Mesenteric fat pad (tissue), 1 donor: ENCODE measurements around the gene NUP210L. TPM values are rescaled to one million over a fixed set of nuclear protein-coding genes. Genes with fewer than 3 reads are reported as not detected.
"Not testable (repeated sequence)": the region's sequence is repeated elsewhere in the genome, so short reads cannot be mapped to it uniquely, and the experiment has no call there.

Experiments used
- DNase-seq: peaks from one replicate; pipeline ENCODE4 v3.0.0-alpha.2; 2020; ENCODE audit warnings: low spot score
- total RNA-seq: library from RNA; stranded (reverse); fragmentation: NEBNext Ultra II Directional; extraction: Animal tissue kit (Norgen Biotek cat#: 25700); gene quantifications from one replicate; pipeline ENCODE4 v1.2.1, GENCODE V29; 2021
- donor health status: DM: yes; HTN: yes; CAD: no.

Gene NUP210L
- total RNA-seq, 1 donor from 2014 or later = not detected

GRCh38 chr1:153995202-153995601, 159.7 kb downstream of the NUP210L start:
- no peak for DNase-seq

DNA sequence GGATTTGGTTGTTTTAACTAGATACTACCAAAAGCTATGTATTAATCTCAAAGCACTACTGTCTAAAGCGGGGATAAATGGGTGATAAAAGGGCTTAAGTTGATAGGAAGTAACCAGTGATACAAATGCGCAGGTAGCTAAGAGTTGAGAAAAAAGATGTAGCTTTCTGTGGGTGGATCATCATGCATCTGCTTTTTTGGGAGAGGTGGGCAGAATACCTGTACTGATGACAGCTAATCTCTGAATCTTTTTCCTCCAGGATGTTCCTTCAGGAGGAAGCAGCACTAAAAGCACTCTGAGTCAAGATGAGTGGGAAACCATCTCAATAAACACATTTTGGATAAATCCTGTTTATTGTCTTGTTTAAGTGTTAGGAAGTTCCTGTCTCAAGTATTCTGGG, 163.1 kb downstream of the NUP210L start:
- DNase-seq = no peak

GRCh38 chr1:153991151-153991630, 163.7 kb downstream of the NUP210L start:
- DNase-seq = no peak

GRCh38 chr1:153990468-153991150, 164.3 kb downstream of the NUP210L start, which contains the start of gene RPS27:
TSS of gene RPS27 (plus strand) at chr1:153990762. CDS start at chr1:153990797, 35 bp downstream.
- peak; percentile 92 for DNase-seq

DNA sequence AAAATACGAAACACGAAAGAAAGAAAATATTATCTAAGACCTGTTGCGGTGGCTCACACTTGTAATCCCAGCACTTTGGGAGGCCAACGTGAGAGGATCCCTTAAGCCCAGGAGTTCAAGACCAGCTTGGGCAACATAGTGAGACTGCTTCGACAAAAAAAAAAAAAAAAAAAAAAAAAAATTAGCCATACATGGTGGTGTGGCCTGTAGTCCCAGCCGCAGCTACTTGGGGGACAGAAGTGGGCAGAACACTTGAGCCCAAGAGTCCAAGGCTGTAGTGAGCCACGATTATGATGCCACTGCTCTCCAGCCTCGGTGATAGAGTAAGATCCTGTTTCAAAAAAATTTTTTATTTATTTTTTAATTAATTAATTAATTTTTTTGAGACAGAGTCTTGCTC, 167.3 kb downstream of the NUP210L start:
- no peak for DNase-seq

GRCh38 chr1:153985941-153986761, 168.7 kb downstream of the NUP210L start, which contains the start of gene RAB13:
TSS of gene RAB13 (minus strand) at chr1:153986339. CDS start at chr1:153986236, 103 bp downstream.
- peak; percentile 95 for DNase-seq

DNA sequence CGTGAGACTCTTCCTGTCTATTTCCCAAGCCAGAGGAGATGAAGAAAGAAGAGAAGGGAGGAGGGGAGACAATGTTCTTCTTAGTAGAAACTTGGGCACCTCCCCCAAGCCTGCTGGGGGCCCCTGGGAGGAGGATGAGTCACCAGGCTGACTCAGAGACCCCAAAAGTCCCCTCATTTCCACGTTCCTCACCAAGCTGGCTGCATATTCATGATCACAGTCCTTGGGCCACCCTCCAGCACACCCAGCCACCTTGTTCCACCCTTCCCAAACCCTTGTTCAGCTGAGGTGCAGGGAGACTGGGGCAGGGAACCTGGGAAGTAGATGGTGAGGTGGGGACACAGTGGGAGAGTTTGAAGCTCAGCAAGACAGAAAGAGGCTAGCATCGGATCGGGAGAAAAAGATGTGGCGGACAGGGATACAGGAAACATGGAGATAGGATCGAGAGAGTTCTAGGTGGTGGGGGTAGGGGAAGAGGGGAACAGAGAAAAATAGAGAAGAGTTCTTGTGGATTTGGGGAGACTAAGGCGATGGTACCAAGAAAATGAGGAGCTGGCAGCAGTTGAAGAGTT, 169.4 kb downstream of the NUP210L start:
- no peak for DNase-seq

DNA sequence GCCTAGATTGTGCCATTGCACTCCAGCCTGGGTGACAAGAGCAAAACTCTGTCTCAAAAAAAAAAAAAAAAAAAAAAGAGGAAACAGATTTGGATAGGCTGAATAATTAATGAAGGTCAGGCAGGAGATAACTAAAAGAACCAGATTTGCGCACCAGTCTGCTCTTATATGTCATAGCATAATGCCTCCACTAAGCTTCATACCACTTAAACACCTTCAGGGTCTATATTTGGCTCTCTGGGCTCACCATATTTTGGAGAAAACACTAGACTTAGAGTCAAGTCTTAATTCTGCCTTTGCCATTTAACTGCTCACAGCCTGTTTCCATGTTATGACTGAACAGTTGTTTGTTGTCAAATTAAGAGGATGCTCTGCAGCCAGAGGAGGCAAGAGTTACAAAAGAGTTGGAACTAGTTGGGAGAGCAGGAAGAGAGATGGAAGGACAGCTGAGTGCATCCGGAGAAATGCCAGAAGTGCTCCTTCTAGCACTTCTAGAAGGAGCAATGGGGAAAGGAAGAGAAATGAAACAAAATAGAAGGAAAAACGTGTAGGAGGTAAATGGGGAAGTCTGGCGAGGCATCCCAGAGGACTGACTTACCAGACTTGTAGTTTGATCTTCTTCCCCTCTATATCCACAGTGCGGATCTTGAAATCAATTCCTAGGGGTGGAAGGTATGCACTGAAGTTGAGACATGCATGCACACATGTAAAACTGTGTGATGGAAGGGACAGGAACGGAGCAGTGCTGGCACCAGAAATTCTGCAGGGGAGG, 170.6 kb downstream of the NUP210L start:
- no peak for DNase-seq

- not testable (repeated sequence) for DNase-seq
These were observed 173.1 kb downstream of the NUP210L start for GRCh38 chr1:153981735-153982134.

DNA sequence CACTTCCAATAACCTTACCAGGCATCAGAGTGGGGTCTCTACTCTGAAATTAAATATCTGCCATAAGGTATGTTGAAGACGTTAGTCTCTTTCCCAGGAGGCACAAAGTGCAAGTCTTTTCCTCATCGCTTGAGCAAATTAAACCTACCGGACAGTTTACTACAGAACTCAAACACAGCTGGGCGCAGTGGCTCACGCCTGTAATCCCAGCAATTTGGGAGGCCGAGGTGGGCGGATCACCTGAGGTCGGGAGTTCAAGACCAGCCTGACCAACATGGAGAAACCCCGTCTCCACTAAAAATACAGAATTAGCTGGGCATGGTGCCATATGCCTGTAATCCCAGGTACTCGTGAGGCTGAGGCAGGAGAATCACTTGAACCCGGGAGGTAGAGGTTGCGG, 175.8 kb downstream of the NUP210L start:
- DNase-seq = not testable (repeated sequence)

- DNase-seq = no peak
These were observed 176.5 kb downstream of the NUP210L start for GRCh38 chr1:153978274-153978909.

GRCh38 chr1:153977250-153978240, 177.3 kb downstream of the NUP210L start, which contains the start of gene JTB:
TSS of gene JTB (minus strand) at chr1:153977674. CDS start at chr1:153977252, 422 bp downstream.
- peak; percentile 97 for DNase-seq

DNA sequence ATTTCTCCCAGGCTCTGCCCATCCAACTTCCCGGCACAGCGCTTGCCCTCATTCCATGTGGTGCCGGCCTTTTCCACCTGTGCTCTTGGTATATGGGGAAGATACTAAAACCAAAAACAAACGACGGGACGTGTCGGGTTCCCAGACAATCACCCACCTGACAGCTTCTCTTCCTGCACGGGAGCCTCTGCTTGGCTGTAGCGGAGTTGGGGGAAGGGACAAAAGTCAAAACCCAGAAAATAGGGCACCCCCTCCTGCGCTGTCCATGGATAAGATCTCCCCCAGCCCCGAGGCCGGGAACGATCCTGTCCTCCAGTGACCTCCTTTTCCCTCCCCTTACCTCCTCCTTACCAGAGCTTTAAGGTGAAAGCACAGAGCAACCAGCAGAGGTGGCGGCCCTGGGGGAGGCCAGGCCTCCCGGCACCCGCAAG, 178.0 kb downstream of the NUP210L start:
- no peak for DNase-seq

GRCh38 chr1:153973525-153973924, 181.3 kb downstream of the NUP210L start:
- DNase-seq = no peak

DNA sequence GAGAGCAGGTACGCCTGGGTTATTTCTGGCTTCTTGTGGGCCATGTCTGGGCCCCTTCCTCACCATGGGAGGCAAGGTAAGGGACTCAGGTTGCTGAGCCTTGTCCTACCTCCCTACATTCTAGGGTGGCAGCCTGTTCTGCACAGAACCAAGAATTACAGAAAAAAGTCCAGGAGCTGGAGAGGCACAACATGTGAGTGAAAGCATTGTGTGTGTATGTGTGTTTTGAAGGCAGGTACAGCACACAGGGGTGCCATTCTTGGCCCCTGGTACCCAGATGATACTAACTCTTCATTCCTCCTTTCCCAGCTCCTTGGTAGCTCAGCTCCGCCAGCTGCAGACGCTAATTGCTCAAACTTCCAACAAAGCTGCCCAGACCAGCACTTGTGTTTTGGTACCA, 181.8 kb downstream of the NUP210L start:
- DNase-seq = no peak

- DNase-seq = no peak
These were observed 184.5 kb downstream of the NUP210L start for GRCh38 chr1:153970346-153970745.

GRCh38 chr1:153968972-153969371, 185.9 kb downstream of the NUP210L start:
- DNase-seq = no peak

GRCh38 chr1:153968408-153968807, 186.5 kb downstream of the NUP210L start:
- no peak for DNase-seq

- no peak for DNase-seq
These were observed 186.9 kb downstream of the NUP210L start for GRCh38 chr1:153968000-153968363.
